Transverse colon (tissue), 4 donors: ENCODE results near the gene MAGI2.

ENCODE experiments used
- CTCF ChIP-seq, 5 experiments: fragments of 200-600 bp in 3 of 5; fragments of 450-650 bp in 2 of 5; sonication (generic) in 3 of 5; IDR thresholded peaks; 1 replicate in 2 of 5; 2 replicates in 3 of 5; pipeline ENCODE4 v1.5.1; 2016 to 2017; ENCODE audit warnings: antibody characterized with exemption in 5 of 5, inconsistent platforms in 3 of 5, mild to moderate bottlenecking in 2 of 5, moderate library complexity in 1 of 5
- POLR2AphosphoS5 ChIP-seq, 3 donors: sonication (generic); formaldehyde crosslinking; IDR thresholded peaks; one replicate each; pipeline ENCODE4 v1.6.1; 2016; ENCODE audit warnings: antibody characterized with exemption in 3 of 3

- no peak for TF ChIP-seq CTCF (IDR thresholded peaks at IDR 0.05)
- no peak for TF ChIP-seq POLR2AphosphoS5 (IDR thresholded peaks at IDR 0.05)
These were observed 1477.6 kb downstream of the MAGI2 start for GRCh38 chr7:77975672-77976480.
